Retinal pigment epithelial cell (primary cell): ENCODE data around the gene TBC1D3L.
"Not testable (repeated sequence)": the region's sequence is repeated elsewhere in the genome, so short reads cannot be mapped to it uniquely, and the experiment has no call there.

Experiments used
- DNase-seq: peaks from one replicate; pipeline ENCODE4 v3.0.0-alpha.2; 2010; ENCODE audit warnings: low read depth
- H3K4me3 ChIP-seq: 2 replicates; pipeline ENCODE4 v1.5.1; 2011; ENCODE audit warnings: mild to moderate bottlenecking, low read length, control low read depth, moderate library complexity

TBC1D3L gene

GRCh38 chr17:37988960-37989359, at the start of gene TBC1D3L:
TBC1D3L (minus strand) TSS chr17:37989060; CDS start chr17:37987520, 1,540 bp downstream.
- not testable (repeated sequence) for H3K4me3 ChIP-seq, DNase-seq

- not testable (repeated sequence) for DNase-seq, H3K4me3 ChIP-seq
These were observed 14.8 kb upstream of the TBC1D3L start, which contains the start of gene TBC1D3D for GRCh38 chr17:38003676-38004075. TBC1D3D (plus strand) TSS chr17:38003976; CDS start chr17:38005561, 1,585 bp downstream.
